RKO (cell line): ENCODE results near the gene UBE2M.
"Not testable (repeated sequence)": the region's sequence is repeated elsewhere in the genome, so short reads cannot be mapped to it uniquely, and the experiment has no call there.

Source experiments
- DNase-seq: peaks from one replicate; pipeline ENCODE4 v3.0.0-alpha.2; 2016; ENCODE audit warnings: low spot score

UBE2M gene

GRCh38 chr19:58555369-58555885, 3.0 kb downstream of the UBE2M start:
- DNase-seq = no peak

- DNase-seq = peak; percentile 97
These were observed 3.7 kb downstream of the UBE2M start, which contains the start of gene CHMP2A for GRCh38 chr19:58554494-58555368. TSS of gene CHMP2A (minus strand) at chr19:58555105. CDS start at chr19:58554212, 893 bp downstream.

DNA sequence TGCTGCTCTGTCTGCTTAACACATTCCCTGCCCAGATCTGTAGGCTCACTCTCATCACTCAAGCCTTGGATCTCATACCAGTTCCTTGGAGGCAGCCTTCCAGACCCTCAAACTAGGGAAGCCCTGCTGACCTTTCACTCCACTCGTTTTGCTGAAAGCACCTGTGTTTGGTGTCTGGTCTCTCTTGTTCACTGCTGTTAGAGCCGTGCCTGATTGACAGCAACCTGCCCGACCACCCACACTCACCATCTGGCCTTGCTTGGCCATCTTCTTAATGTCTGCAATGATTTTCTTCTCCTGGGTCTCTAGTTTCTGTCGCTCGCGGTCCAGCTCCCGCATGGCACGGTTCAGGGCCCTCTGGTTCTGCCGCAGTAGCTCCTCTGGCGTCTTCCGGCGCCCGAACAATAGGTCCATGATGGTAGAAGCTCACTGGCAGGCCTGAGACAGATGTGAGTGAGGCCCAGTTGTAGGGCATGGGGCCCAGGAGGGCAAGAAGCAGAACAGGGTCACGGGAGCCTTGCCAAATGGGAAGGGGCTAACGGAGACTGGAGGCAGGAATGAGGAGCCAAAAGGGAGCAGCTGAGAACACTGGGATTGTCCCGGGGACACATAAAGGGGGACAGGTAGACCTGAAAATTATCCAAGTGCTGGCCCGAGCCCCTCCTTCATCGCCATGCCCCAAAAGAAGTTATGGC, 4.5 kb downstream of the UBE2M start:
- DNase-seq = no peak

DNA sequence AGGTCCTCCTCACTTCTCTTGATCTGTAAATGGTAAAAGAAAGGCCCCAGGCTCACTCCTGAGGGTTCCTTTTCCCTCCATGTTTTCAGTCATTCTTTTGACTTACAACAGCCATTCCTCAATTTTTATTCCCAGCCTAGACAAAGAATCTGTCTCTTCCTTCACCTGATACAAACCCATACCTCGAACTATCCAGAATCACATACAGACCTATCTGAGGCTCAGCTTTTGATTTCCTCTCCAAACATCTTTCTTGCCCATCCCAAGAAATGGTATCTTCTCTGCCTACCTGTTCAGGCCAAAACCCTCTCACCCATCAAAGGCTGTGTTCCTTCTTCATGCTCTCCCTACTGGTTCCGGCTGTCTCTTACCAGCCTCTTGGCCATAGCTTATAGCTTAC, 5.8 kb downstream of the UBE2M start:
- DNase-seq = no peak

DNA sequence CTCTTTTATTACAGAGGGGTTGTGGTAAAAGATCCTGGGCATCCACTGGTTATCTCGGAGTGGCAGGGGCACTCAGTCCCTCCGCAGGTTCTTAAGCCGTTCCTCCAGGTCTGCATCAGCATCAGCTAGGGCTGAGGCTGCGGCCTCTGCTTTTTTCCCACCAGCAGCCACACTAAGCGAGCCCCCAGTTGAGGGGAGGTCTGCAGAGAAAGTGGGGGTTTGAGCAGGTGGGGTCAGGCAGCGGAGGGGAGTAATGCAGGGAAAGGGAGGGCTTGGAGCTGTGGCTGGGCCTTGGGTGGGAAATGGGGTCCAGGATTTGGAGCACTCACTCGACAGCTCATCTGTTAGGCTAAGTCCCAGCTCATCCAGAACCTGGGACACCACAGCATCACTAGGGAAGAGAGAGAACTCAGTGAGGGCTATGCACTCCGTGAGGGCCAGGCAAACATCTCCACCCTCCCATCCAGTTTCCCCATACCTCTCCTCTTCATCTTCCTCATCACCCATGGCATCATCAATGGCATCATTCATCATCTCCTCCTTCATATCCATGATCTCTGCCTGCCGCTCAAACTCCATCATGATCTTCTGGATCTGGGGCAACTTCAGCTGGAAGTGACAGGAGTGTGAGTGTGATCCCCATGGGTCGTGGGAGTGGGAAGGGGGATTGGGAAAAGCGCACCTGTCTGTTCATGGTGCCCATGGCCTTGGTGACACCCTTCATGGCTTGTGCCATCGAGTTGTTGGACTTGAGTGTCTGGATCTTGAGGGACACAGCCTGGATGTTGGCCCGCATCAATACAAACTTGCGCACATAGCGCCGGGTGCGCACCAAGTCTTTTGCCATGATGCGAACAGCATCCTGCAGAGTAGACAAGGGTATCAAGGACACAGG, 6.6 kb downstream of the UBE2M start:
- DNase-seq = no peak

DNA sequence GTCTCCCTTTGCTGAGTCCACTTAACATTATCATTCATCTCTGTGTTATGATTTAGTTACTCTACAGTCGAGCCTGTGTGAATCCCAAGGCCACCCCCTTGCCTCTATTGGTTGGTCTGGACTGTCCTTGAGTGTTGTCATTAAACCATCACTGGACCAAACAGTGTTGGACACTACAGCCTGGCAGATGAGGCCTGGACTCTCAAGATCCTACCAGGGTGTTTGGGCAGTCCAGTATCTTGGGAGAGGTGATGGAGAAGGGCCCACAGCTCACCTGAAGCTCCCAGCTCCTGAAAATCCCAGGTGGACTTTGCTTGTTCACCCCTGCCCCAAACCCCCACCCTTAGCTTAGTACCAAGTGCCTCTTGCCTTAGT, 7.3 kb downstream of the UBE2M start:
- DNase-seq = no peak

DNA sequence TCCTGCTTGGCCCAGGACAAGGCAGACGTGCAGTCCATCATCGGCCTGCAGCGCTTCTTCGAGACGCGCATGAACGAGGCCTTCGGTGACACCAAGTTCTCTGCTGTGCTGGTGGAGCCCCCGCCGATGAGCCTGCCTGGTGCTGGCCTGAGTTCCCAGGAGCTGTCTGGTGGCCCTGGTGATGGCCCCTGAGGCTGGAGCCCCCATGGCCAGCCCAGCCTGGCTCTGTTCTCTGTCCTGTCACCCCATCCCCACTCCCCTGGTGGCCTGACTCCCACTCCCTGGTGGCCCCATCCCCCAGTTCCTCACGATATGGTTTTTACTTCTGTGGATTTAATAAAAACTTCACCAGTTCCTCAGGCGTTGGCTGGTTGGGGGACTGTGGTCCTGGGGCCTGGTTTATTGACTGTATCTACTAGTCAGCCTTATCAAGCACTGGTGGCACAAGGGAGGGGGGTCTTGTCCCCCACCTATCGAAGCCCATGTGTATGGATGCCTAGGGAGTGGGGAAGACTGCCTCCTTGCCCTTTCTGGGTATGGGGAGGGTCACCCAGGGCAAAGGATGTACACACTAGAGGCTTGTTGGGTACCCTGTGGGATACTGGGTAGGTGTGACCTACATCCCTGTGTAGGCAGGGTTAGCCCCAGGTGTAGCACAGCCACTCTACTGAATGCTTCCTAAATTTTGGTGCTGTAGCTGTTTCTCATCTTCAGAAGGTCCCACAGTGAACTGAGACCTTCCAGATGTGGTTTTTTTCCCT, 7.9 kb downstream of the UBE2M start:
- no peak for DNase-seq

DNA sequence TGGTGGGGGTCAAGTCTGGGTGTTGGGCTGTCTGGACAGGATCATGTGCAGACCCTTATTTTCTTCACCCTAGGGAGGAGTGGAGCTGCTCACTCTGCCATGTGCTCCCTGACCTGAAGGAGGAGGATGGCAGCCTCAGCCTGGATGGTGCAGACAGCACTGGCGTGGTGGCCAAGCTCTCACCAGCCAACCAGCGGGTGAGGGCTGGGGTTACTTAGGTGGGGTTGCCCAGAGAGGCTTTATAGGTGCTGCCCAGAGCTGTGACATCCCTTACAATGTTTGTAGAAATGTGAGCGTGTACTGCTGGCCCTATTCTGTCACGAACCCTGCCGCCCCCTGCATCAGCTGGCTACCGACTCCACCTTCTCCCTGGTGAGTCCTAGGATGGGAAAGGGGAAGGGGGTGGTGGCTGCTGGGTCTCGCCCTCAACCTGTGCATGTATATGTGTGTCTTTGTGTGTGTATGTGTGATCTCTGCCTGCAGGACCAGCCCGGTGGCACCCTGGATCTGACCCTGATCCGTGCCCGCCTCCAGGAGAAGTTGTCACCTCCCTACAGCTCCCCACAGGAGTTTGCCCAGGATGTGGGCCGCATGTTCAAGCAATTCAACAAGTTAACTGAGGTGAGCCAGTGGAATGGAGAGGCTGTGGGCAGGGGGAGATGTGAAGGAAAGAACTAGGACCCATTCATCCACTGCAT, 8.6 kb downstream of the UBE2M start:
- no peak for DNase-seq

DNA sequence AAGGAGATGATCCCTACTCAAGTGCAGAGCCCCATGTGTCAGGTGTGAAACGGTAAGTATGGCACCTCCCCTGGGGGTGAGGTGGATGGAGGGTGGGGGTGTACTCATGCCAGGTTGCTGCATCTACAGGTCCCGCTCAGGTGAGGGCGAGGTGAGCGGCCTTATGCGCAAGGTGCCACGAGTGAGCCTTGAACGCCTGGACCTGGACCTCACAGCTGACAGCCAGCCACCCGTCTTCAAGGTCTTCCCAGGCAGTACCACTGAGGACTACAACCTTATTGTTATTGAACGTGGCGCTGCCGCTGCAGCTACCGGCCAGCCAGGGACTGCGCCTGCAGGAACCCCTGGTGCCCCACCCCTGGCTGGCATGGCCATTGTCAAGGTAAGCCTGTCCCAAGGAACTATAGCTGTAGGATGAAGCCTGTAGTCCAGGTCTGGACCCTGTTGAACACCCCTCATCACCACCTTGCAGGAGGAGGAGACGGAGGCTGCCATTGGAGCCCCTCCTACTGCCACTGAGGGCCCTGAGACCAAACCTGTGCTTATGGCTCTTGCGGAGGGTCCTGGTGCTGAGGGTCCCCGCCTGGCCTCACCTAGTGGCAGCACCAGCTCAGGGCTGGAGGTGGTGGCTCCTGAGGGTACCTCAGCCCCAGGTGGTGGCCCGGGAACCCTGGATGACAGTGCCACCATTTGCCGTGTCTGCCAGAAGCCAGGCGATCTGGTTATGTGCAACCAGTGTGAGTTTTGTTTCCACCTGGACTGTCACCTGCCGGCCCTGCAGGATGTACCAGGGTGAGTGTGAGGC, 9.3 kb downstream of the UBE2M start:
- no peak for DNase-seq

DNA sequence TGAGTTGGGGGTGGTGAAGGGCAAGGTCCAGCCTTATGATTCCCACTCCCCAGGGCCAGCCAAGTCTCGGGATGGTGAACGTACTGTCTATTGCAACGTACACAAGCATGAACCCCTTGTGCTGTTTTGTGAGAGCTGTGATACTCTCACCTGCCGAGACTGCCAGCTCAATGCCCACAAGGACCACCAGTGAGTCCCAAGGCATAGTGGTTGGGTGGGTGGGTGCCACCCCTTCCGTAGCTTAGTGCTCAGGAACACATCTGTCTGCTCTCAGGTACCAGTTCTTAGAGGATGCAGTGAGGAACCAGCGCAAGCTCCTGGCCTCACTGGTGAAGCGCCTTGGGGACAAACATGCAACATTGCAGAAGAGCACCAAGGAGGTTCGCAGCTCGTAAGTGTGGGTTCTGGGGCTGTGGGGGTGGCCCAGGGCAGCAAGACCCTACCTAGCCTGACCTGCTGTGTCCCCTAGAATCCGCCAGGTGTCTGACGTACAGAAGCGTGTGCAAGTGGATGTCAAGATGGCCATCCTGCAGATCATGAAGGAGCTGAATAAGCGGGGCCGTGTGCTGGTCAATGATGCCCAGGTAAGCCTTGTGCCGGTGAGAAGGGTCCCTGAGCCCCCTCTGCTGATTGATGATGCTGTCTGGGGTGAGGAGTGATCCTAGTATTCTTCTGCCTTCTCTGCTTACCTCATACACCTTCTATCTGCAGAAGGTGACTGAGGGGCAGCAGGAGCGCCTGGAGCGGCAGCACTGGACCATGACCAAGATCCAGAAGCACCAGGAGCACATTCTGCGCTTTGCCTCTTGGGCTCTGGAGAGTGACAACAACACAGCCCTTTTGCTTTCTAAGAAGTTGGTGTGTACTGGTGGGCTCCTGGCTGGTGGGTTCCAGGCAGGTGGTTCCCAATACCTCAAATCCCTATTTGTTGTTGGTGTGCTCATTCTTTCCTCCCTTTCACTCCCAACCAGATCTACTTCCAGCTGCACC, 10.8 kb downstream of the UBE2M start:
- no peak for DNase-seq

- no peak for DNase-seq
These were observed 12.3 kb downstream of the UBE2M start for GRCh38 chr19:58546019-58546530.

- no peak for DNase-seq
These were observed 13.0 kb downstream of the UBE2M start for GRCh38 chr19:58545286-58546018.

DNA sequence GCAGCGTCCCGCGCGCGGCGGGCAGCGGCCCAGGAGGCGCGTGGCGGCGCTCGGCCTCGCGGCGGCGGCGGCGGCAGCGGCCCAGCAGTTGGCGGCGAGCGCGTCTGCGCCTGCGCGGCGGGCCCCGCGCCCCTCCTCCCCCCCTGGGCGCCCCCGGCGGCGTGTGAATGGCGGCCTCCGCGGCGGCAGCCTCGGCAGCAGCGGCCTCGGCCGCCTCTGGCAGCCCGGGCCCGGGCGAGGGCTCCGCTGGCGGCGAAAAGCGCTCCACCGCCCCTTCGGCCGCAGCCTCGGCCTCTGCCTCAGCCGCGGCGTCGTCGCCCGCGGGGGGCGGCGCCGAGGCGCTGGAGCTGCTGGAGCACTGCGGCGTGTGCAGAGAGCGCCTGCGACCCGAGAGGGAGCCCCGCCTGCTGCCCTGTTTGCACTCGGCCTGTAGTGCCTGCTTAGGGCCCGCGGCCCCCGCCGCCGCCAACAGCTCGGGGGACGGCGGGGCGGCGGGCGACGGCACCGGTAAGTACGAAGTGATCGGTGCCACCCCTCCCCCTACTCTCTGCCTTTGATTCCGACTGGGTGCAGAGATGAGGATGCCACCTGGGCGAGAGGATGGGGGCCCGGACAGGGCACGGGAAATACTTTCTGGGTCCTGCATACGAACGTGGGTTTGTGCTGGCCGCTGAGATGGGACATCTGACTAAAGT, 13.7 kb downstream of the UBE2M start:
- DNase-seq = peak; percentile 65

DNA sequence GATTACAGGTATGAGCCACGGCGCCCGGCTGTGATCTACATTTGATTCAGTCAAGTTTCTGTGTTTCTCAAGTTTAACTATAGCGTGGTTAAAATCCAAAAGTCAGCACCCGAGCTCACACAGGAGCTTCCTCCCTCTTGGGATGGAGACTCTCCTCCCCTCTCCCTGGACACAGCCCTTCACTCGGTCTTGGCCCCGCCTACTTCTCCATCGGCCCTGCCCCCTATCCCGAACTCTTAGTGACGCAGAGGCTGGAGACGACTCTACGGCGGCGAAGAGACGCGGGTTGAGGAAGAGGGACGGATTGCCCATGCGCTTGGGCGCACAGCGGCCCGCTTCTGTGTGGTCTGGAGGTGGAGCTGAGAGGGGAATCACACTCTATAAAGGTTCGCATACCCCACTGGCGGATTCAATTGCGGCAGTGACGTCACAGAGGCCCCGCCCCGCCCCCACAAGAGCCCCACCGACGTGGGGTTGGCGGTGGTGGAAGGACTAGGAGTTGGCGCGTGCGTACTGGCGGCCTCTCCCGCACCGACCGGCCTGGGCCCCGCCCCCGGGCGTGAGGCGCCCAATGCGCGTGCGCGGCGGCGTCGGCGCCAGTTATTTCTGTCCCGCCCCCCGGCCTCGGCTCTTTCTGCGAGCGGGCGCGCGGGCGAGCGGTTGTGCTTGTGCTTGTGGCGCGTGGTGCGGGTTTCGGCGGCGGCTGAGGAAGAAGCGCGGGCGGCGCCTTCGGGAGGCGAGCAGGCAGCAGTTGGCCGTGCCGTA, 14.4 kb downstream of the UBE2M start, which contains the start of gene TRIM28:
Gene TRIM28, plus strand, starts transcription at position 239 of the 765 bp plus-strand sequence. CDS start 694 bp downstream, outside the sequence.
- DNase-seq = peak; percentile 99

DNA sequence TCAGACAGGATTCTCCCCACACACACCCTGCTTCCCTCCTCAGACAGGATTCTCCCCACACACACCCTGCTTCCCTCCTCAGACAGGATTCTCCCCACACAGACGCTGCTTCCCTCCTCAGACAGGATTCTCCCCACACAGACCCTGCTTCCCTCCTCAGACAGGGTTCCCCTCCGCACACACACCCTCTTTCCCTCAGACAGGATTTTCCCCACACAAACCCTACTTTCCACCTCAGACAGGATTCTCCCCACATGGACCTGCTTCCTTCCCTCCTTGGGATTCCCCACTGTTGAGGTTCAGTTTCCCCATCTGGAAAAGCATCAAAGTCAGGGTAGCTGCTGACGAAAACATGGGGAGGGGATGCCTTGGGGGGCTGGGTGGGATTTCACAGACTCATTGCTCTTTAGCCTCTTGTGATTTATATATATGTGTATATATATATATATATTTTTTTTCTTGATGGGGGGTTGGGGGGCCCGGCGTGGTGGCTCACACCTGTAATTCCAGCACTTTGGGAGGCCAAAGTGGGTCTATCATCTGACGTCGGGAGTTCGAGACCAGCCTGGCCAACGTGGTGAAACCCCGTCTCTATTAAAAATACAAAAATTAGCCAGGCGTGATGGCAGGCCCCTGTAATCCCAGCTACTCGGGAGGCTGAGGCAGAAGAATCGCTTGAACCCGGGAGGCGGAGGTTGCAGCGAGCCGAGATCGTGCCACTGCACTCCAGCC, 15.6 kb downstream of the UBE2M start:
- not testable (repeated sequence) for DNase-seq
